SU-DHL-6 (cell line): ENCODE measurements around the gene CDKAL1.

Experiments used
- H2AFZ ChIP-seq: fragments of 200-600 bp; sonication (generic); 2 replicates; pipeline ENCODE4 v1.6.1; 2014; ENCODE audit warnings: low read depth, mild to moderate bottlenecking, moderate library complexity, mixed read lengths, antibody characterized with exemption, low read length; ENCODE audit not compliant: severe bottlenecking
- H3F3A ChIP-seq: fragments of 200-600 bp; shearing (Covaris generic); 2 replicates; pipeline ENCODE4 v1.6.0; 2016; ENCODE audit warnings: antibody characterized with exemption, mild to moderate bottlenecking; ENCODE audit not compliant: insufficient read depth
- H3K27ac ChIP-seq: fragments of 200-600 bp; sonication (generic); 2 replicates; pipeline ENCODE4 v1.5.1; 2016; ENCODE audit warnings: low read depth, mild to moderate bottlenecking, low read length, moderate library complexity, mixed read lengths
- H3K27me3 ChIP-seq: fragments of 200-600 bp; sonication (generic), shearing (Covaris generic); 2 replicates; pipeline ENCODE4 v1.6.0; 2014; ENCODE audit warnings: mild to moderate bottlenecking, low read length
- H3K36me3 ChIP-seq: fragments of 200-600 bp; sonication (generic); 2 replicates; pipeline ENCODE4 v1.6.1; 2014; ENCODE audit warnings: mild to moderate bottlenecking, low read length, mixed read lengths
- H3K4me2 ChIP-seq: fragments of 300-600, 200-600 bp; shearing (Covaris generic), sonication (generic); 2 replicates; pipeline ENCODE4 v1.6.0; 2014; ENCODE audit warnings: low read length, low read depth, mild to moderate bottlenecking; ENCODE audit not compliant: poor library complexity, severe bottlenecking
- H3K4me3 ChIP-seq: fragments of 200-600 bp; sonication (generic); 2 replicates; pipeline ENCODE4 v1.5.1; 2014; ENCODE audit warnings: antibody characterized with exemption, low read length, mild to moderate bottlenecking, mixed read lengths; ENCODE audit not compliant: insufficient read depth, poor library complexity, severe bottlenecking
- H3K79me2 ChIP-seq: fragments of 200-600 bp; sonication (generic); 2 replicates; pipeline ENCODE4 v1.6.1; 2014; ENCODE audit warnings: mild to moderate bottlenecking, low read length, moderate library complexity; ENCODE audit not compliant: insufficient read depth
- H3K9ac ChIP-seq: fragments of 200-600 bp; sonication (generic); 2 replicates; pipeline ENCODE4 v1.7.0; 2014; ENCODE audit warnings: mild to moderate bottlenecking, low read length
- H3K9me2 ChIP-seq: fragments of 200-600 bp; sonication (generic); replicated peaks from 2 replicates; pipeline ENCODE4 v1.6.1; 2014; ENCODE audit warnings: low read length; ENCODE audit not compliant: insufficient read depth
- H3K9me3 ChIP-seq: fragments of 200-600 bp; sonication (generic); 2 replicates; pipeline ENCODE4 v1.6.1; 2014; ENCODE audit warnings: low read length, mixed read lengths; ENCODE audit not compliant: insufficient read depth
- H4K20me1 ChIP-seq: fragments of 200-600 bp; sonication (generic); 2 replicates; pipeline ENCODE4 v1.6.1; 2014; ENCODE audit warnings: low read depth, mild to moderate bottlenecking, antibody characterized with exemption, low read length, moderate library complexity, mixed read lengths
- EZH2phosphoT487 ChIP-seq: fragments of 200-600 bp; sonication (generic), shearing (Covaris generic); conservative IDR thresholded peaks from 2 replicates; pipeline ENCODE4 v1.6.1; 2018; ENCODE audit warnings: mild to moderate bottlenecking, antibody characterized with exemption, low read length, moderate library complexity, mixed read lengths
- TF ChIP-seq, protein P1 (sequence below): fragments of 200-600 bp; sonication (generic); IDR thresholded peaks from one replicate; pipeline ENCODE4 v1.5.1; 2017; ENCODE audit warnings: antibody characterized with exemption, mild to moderate bottlenecking, low read length, moderate library complexity; ENCODE audit not compliant: insufficient read depth, poor library complexity, severe bottlenecking

The CDKAL1 gene

DNA sequence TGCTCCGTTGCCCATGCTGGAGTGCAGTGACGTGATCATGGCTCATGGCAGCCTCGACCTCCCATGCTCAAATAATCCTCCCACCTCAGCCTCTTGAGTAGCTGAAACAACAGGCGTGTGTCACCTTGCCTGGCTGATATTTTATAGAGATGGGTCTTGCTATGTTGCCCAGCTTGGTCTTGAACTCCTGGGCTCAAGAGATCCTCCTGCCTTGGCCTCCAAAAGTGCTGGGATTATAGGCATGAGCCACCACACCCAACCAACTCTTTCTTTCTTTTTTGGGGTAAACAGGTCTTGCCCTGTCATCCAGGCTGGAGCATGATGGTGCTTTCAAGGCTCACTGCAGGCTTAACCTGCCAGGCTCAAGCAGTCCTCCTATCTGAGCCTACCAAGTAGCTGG, 266.4 kb downstream of the CDKAL1 start:
- TF ChIP-seq, protein P1, sequence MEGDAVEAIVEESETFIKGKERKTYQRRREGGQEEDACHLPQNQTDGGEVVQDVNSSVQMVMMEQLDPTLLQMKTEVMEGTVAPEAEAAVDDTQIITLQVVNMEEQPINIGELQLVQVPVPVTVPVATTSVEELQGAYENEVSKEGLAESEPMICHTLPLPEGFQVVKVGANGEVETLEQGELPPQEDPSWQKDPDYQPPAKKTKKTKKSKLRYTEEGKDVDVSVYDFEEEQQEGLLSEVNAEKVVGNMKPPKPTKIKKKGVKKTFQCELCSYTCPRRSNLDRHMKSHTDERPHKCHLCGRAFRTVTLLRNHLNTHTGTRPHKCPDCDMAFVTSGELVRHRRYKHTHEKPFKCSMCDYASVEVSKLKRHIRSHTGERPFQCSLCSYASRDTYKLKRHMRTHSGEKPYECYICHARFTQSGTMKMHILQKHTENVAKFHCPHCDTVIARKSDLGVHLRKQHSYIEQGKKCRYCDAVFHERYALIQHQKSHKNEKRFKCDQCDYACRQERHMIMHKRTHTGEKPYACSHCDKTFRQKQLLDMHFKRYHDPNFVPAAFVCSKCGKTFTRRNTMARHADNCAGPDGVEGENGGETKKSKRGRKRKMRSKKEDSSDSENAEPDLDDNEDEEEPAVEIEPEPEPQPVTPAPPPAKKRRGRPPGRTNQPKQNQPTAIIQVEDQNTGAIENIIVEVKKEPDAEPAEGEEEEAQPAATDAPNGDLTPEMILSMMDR, result no peak
- TF ChIP-seq EZH2phosphoT487, result no peak

DNA sequence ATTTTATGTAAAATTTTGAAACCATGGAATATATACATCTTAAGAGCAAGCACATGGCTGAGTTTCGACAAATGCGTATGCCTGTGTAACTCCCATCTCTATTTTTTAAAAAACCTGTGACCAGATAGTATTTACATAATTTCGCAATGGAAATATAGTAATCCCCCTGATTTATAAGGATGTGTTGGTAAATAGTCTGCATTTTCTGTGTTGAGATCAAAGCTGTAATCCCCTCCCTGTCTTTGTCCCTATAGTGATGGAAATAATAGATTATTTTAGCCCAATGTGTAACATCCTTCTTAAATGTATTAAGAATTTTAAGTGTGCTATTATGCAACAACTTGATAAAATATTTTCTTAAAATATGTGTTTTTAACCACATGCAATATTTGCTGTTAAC, 267.3 kb downstream of the CDKAL1 start:
- Histone ChIP-seq H3K79me2 (no peaks in the 10 kb centered on the region), H3K9ac (no peak overlapping the region)
- TF ChIP-seq, protein P1, result no peak
- TF ChIP-seq EZH2phosphoT487, result no peak

More for the DNA sequence above, 266.4 kb downstream of the CDKAL1 start:
- H3K36me3 ChIP-seq, result no peaks in the 10 kb centered on the region
- H3K9me2 ChIP-seq, result no peaks in the 10 kb centered on the region
- no peak overlapping the region for H3K4me2 ChIP-seq
- H3K27ac ChIP-seq, result no peak overlapping the region
- no peak overlapping the region for H3K9ac ChIP-seq
- H4K20me1 ChIP-seq, result no peaks in the 10 kb centered on the region
- no peaks in the 10 kb centered on the region for H3K9me3 ChIP-seq
- H3K4me3 ChIP-seq, result no peak overlapping the region
- H3F3A ChIP-seq, result no peaks in the 10 kb centered on the region
- no peak overlapping the region for H2AFZ ChIP-seq
- H3K79me2 ChIP-seq, result no peaks in the 10 kb centered on the region
- no peaks in the 10 kb centered on the region for H3K27me3 ChIP-seq

DNA sequence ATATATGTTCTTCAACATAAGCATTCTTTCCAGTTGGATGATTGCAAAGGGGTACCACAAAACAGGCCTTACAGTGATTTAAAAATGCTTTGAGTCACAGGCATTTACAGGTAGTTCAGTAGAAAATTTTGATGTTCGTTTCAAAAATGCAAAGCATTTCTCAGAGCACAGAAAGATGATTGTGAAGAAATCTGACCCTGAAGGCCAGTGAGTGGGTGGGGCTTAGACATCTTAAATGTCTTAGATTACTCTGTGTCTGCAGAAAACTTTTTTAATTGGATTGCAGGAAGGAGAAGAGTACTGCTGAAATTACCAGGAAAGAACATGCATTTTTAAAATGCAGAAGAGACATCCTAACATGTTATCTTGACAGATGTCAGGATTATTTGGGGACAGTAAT, 268.3 kb downstream of the CDKAL1 start:
- Histone ChIP-seq H3K79me2 (no peaks in the 10 kb centered on the region), H3F3A (no peaks in the 10 kb centered on the region), H3K4me3 (no peak overlapping the region), H4K20me1 (no peaks in the 10 kb centered on the region), H3K36me3 (no peaks in the 10 kb centered on the region), H3K4me2 (no peak overlapping the region), H3K9me2 (no peaks in the 10 kb centered on the region), H3K27me3 (no peaks in the 10 kb centered on the region), H2AFZ (no peak overlapping the region), H3K27ac (no peak overlapping the region), H3K9me3 (no peaks in the 10 kb centered on the region; the same call in 1 of the 2 replicates), H3K9ac (no peak overlapping the region)
- TF ChIP-seq, protein P1, result no peak
- TF ChIP-seq EZH2phosphoT487, result no peak

More for the DNA sequence above, 267.3 kb downstream of the CDKAL1 start:
- Histone ChIP-seq H3F3A (no peaks in the 10 kb centered on the region), H3K9me2 (no peaks in the 10 kb centered on the region), H3K4me2 (no peak overlapping the region), H3K4me3 (no peak overlapping the region), H3K9me3 (no peaks in the 10 kb centered on the region; the same call in 1 of the 2 replicates), H3K27ac (no peak overlapping the region), H3K27me3 (no peaks in the 10 kb centered on the region), H3K36me3 (no peaks in the 10 kb centered on the region), H2AFZ (no peak overlapping the region), H4K20me1 (no peaks in the 10 kb centered on the region)
